GM19463 (cell line): Measurements from ENCODE around the gene SLC38A6.

Experiments used
- ATAC-seq: cut with Tn5 transposase; IDR thresholded peaks from one replicate; pipeline ENCODE4 v1.9.1; 2021; ENCODE audit warnings: mild to moderate bottlenecking, moderate library complexity; ENCODE audit not compliant: unreplicated experiment

SLC38A6 gene

DNA sequence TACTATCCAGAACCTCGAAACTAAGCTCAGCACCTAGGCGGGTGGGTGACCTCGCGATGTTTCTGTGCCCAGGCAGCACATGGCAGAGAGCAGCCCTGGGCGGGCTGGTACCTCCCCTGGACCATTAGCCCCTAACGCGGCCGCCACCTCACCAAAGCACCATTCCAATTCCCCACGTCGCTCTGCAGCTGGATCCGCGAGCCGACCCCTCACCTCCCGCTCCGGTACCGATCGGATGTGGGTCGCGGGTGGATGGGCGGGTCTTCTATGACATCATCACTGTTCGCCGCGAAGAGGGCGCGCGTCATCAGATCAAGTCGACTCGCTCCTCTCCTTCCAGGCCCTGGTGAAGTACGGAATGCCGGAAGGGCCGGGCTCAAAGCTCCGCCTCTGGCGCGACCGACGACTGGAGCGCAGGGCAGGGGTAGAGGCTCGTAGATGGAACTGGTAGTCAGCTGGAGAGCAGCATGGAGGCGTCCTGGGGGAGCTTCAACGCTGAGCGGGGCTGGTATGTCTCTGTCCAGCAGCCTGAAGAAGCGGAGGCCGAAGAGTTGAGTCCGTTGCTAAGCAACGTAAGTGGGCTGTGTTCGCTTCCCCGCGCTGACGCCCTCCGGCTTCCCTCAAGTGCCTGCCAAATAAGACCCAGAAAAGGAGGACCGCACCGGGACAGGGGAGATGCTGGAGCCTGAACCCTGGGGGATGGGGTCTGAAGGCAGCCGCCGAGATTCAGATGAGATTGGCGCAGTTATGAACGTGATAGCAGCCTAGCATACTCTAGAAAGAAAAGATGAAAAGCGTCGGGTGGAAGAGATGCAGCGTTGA lies at the start of gene SLC38A6, which contains the start of gene TRMT5:
Gene SLC38A6 (plus strand): TSS at position 435 of the 822 bp plus-strand sequence. CDS start 33 bp downstream, at position 468.
Gene TRMT5 (minus strand): TSS at position 269 of the 822 bp plus-strand sequence. CDS start 106 bp downstream, at position 163.
- peak; percentile 85 for ATAC-seq

DNA sequence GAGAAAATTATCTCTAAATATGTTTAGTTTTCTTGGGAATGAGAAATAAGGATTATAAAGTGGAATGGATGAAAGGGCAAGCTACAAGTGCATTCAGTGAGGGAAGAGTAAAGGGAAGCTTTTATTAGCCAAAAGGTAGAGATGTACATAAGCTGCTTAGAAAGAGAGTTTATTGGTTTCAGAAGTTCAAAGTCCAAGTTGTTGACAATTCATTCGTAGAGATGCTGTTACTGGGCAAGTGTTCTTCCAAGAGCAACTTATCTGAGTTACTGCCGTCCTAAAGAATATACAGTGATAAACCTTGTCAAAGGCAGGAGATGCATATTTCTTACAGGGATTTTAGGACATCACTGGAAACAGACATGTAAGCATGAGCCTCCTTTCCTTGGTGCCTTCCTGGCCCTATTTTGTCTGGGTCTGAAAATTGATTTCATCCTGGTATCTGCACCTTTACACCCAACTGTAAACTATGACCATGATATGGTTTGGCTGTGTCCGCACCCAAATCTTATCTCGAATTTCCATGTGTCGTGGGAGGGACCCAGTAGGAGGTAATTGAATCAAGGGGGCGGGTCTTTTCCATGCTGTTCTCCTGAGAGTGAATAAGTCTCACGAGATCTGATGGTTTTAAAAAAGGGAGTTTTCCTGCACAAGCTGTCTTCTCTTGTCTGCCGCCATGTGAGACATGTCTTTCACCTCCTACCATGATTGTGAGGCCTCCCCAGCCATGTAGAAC lies 47.0 kb upstream of the SLC38A6 start:
- no peak for ATAC-seq

DNA sequence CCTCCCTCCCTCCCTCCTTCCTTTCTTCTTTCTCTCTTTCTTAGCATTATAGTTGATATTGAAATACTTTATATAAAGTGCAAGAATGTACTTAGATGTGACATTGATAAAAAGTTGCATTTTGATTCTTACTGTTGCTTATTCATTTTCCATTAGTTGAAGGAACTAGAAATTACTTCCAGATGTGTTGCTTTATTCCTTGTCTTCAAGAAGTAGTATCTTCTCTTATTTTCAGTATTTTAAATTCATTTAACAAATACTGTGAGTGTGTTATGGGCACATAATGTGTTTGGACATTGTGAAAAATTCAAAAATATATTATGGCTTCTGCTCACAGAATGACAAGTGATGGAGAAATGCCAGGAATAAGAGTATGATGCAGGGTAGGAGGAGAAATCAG lies 45.7 kb upstream of the SLC38A6 start:
- no peak for ATAC-seq

DNA sequence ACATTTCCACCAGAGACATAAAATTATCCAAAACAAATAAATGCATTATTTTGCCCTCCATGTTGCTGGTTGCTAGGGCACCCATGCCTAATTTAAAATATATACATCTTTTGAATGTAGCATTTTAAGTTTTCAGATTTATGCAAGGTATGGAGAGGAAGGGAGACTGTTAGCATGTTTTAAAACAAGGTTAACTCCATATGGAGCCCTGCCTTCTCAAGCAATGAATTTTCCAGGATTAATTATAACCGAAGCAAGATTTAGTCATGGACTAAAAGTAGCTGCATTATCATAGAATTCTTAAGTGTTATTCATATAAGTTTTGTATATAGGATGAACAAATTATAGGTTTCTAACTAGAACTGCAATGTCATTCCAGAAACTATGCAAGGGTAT lies 37.4 kb upstream of the SLC38A6 start:
- ATAC-seq = no peak

DNA sequence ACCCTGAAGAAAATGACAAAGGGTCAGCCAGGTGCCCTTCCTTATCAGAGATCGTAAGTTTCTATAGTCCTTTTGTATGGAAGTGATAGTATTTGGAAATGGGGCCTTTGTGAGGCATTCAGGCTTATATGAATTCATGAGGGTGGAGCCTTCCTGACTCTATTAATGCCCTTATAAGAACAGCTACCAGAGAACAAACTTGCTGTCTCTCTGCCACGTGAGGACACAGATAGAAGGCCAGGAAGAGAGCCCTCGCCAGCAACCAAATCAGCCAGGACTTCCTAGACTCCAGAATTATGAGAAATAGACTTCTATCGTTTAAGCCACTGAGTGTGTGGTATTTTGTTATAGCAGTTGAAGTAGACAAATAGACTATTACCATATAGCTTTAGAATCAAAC lies 36.8 kb upstream of the SLC38A6 start:
- ATAC-seq = no peak

DNA sequence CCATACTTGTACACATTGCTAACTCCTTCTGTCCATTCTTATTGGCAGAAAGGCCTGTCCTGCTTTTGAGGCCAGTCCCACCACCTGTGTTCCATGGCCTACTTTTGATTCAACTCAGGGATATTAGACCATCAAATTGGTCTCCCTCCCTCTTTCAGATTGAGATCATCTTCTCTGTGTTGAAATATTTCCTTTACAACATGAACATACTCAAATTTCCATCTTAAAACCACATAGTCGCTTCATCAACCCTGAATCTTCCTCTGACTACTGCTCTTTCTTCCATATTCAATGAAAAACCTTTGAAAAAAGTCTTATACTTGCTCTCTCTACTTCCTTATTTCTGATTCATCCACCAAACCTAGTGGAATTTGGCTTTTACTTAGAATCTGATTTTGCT lies 35.1 kb upstream of the SLC38A6 start:
- no peak for ATAC-seq

DNA sequence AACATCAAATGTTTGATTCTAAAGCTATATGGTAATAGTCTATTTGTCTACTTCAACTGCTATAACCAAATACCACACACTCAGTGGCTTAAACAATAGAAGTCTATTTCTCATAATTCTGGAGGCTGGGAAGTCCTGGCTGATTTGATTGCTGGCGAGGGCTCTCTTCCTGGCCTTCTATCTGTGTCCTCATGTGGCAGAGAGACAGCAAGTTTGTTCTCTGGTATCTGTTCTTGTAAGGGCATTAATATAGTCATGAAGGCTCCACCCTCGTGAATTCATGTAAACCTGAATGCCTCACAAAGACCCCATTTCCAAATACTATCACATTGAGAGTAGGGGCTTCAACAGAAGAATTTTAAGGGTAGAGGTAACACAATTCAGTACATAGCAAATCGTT lies 34.3 kb upstream of the SLC38A6 start:
- ATAC-seq = no peak

DNA sequence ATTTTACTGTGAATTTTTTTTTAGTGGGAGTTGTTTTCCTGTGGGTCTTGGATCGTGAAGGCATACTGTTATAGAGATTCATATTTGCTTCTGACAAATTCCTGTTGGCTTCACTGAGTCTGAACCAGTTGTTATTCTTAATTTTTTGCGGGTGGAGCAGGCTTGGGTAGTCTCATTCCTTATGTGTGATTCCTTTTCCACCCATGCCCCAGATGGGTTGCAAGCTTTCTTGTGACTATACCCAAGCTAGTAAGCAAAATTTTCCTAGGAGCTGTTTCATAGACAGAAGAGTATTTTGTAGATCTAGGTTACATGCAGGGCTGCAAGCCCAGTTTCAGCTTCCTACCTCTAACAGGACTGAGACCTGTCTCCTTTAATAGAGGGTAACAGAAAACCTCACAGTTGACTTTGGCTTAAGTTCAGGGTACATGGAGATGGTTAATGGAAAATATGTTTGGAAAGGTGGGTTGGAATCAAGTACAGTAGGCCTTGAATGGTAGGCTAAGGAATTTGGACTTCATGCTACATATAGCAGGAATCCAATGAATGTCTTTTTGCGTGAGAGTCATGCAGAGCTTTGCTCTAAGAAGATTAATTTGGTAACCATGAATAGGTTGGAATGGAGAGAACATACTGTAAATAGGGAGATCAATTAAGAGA lies 29.1 kb upstream of the SLC38A6 start:
- no peak for ATAC-seq

DNA sequence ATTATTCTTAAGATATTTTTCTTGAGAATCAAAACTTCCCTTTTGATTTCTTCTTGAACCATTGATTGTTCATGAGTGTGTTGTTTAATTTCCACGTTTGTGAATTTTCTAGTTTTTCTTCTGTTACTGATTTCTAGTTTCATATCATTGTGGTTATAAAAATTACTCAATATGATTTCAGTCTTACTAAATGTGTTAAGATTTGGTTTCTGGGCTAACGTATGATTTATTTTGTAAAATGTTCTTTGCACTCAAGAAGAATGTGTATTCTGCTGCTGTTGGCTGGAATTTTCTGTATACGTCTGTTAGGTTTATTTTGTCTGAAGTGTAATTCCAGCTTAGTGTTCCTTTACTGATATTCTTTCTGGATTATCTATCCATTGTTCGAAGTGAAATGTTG lies 24.8 kb upstream of the SLC38A6 start:
- no peak for ATAC-seq

DNA sequence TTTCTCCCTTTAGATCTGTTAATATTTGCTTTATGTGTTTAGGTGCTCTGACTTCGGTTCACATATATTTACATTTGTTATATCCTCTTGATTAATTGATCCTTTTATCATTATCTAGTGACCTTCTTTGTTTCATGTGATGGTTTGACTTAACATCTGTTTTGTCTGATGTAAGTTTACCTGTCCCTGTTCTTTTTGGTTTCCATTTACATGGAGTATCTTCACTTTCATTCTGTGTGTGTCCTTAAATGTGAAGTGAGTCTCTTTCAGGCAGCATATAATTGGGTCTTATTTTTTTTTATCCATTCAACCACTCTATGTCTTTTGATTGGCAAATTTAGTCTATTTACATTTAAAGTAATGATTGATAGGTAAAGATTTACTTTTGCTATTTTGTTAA lies 24.4 kb upstream of the SLC38A6 start:
- ATAC-seq = no peak

DNA sequence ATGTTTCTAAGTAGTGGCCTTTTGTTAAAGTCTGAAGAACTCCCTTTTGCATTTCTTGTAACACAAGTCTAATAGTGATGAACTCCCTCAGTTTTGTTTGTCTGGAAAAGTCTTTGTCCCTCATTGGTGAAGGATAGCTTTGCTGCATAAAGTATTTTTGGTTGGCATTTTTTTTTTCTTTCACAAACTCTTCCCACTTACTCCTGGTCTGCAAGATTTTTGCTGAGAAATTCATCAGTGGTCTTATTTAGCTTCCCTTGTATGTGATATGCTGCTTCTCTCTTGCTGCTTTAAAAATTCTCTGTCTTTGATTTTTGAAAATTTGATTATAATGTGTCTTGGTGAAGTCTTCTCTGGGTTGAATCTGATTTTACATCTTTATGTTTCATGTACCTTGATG lies 22.9 kb upstream of the SLC38A6 start:
- ATAC-seq = no peak

DNA sequence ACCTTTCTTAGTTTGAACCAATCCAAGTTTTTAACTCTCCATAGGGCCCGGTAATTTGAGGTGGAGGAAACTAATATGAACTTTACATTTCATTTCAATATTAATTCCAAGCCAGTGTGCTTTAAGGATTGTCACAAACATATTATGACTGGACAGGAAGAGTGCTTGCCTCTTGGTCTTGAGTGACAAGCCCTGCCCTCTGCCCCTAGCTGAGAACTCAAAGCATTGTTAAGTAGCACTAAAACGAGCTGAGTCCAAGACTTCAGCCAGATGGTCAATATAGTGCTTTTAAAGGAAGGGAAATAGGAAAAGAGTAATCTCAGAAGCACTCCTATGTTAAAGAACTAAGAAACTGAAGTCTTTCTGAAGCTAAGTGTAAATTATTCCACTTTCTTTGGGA lies 17.3 kb upstream of the SLC38A6 start:
- no peak for ATAC-seq

DNA sequence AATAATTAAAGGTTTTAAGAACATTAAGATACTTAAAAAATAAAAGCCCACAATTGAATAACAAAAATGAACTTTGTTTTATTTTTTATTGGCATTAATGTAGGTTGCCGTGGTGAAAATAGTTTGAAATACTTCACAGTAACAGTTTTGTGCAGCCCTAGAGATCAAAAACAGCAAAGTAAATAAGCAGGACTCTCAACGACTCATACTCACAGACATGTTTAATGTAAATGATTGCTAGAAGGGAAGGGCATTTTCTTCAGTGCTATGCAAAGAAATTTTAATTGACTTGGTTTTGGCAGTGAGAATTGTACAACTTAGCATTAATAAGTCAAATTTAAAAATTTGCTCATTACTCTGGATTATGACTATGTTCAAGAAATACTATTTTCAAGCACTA lies 16.1 kb upstream of the SLC38A6 start:
- ATAC-seq = no peak

DNA sequence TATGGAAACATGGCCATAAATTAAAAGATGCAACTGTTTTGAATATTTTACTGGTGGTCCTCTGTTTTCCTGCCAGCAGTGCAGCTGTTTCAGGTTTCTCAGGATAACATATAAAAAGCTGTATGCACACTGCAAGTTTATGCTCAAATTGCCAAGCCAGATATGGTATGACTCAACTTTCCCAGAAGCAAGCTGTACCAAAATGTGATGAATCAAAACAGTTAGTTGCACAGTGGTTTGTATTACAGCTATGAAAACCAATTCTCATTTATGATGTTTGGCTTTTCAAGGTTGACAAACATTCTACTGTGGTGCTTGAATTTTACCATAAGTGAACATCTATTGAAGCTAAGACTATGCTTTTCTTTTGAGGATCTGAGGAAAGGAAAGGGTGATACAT lies 15.6 kb upstream of the SLC38A6 start:
- ATAC-seq = no peak

DNA sequence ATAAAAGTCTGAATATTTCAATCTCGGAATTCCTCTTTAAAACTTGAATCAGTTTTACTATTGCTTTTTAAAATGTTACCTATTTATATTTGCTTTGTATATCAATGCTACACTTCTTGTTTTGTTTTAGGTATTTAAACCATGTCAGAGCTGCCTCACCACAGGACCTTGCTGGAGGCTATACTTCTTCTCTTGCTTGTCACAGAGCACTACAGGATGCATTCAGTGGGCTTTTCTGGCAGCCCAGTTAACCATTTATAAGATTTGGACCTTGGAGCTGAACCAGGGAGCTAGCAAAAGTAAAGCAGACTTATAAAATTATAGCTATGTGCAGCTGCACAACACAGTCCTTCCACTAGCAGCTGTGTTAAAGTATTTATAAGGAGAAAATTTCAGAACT lies 12.9 kb upstream of the SLC38A6 start:
- no peak for ATAC-seq

DNA sequence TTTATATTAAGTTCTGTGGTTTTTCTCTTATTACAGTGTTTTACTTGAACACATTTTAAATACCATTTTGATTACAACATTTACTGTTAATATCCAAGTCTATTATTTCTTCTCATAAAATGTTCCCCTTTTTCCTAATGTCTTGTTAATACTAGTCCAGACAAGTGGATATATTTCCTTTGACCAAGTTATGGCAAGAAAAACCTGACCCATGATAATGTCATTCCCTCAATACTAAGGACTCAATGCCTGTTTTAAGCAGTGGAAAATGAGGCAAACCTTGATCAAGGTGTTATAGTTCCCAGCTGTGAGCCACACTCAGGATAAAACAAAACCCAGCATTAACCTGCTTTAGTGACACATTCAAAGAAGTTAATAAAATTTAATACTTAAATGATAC lies 12.4 kb upstream of the SLC38A6 start:
- ATAC-seq = no peak

DNA sequence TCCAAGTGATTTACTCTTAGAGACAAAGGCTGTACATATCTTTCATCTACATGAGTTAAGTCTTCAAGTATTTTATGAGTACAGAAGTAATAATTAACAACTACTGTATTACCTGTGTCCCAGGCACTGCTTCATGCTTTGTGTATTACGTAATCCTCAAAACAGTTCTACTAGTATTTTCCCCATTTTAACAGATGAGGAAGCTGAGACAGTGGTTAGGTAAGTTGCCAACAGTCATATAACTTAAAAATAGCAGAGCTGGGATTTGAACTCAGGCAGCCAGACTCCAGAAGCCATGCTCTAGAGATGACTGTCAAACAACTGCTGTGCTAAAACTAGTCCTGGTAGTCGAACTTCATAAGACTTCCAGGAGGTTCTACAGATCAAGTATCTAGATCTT lies 10.9 kb upstream of the SLC38A6 start:
- ATAC-seq = no peak

DNA sequence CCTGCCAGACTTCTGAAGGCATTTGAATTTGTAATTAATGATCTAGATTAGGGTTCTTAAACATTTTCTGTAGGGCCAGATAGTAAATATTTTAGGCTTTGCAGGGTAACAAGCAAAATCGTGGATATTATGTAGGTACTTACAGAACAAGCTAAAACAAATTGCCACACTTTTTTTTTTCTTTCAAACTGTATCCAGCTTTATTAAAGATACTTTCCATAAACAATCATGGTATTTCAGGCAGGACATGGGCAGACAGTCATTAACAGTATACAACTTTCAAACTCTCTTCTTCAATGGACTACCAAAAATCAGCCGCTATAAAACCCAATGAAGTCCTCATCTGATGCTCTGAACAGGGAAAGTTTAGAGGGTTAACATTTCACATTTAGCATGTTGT lies 9.8 kb upstream of the SLC38A6 start:
- no peak for ATAC-seq

DNA sequence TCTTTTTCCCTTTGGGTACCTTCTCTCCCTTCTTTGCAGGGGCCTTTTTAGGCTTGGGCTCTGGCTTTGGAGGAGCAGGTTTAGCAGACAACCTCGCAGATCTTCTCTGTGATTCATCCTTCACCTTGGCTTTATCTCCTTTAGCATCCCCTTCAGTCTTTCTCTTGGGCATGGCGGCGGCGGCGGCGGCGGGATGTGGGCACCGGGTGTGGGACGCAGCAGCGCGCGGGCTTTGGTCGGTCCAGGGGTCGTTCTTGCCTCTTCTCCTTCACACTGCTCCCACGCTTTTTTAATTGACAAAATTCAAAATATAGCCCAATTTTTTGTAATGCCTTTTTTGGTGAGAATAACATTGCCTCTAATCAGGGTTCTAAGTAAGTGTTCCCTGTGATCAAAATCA lies 8.8 kb upstream of the SLC38A6 start:
- ATAC-seq = no peak

DNA sequence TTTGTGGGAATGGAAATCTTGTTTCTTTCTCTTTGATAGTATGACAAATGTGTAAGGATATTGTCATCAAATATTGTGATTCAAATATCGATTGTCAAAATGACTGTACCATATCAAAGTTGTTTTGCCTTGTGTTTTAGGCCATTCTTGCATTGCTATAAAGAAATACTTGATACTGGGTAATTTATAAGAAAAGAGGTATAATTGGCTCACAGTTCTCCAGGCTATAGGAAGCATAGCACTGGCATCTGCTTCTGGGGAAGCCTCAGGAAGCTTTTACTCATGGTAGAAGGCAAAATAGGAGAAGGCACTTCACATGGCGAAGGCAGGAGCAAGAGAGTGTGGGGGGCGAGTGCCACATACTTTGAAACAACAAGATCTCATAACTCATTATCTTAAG lies 8.0 kb upstream of the SLC38A6 start:
- no peak for ATAC-seq

DNA sequence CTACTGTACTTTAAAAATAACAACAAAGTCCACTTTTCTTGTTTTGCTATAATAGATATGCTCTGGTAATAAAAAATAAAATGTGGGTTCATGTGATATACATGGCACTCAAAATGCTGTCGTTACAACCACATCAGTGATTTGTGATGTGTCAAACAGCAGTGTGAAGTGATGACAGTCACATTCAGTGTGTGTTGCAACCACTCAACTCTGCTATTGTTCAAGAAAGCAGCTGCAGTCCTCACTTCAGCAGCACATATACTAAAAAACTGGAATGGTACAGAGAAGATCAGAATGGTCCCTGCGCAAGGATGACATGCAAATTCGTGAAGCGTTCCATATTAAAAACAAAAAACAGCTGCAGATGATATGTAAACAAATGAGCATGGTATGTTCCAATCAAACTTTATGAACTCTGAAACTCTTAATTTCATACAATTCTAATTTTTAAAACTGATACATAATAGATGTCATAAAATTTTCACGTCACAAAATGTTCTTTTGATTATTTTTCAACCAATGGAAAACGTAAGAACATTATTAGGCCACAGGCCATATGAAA lies 6.9 kb upstream of the SLC38A6 start:
- no peak for ATAC-seq
